HG03469 (cell line): ENCODE results near the gene PLCB2.

Source experiments
- ATAC-seq: cut with Tn5 transposase; IDR thresholded peaks from one replicate; pipeline ENCODE4 v1.9.1; 2021; ENCODE audit warnings: mild to moderate bottlenecking, moderate library complexity, moderate number of reproducible peaks; ENCODE audit not compliant: unreplicated experiment

The PLCB2 gene

DNA sequence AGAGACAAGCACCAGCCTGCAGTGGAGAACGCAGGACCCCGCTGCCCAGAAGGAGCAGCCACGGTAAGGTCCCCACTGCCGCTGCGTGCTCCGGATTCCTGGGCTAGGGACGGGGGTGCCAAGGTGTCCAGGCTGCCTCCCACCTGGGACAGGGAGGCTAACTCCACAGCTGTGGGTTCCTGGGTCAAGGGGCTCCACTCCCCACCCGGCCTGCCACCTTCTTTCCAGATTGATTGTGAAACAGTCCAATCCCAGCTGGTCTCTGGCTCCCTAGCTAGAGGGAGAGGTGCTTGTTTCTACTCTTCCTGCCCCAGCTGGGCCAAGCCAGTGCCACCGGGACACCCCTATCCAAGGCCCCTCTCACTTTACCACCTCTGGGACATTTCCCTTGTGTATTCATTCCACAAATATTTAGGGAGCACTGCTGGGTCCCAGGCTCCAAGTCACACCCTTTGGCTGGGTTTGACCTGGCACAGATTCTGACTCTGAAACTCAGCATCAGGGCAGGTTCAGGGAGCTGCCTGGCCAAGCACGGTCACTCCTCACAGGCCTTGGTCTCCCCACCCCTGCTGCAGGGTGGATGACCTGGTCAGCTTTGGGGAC is 67.0 kb downstream of the PLCB2 start:
- no peak for ATAC-seq

GRCh38 chr15:40239693-40240618 is 67.8 kb downstream of the PLCB2 start:
- ATAC-seq = no peak

DNA sequence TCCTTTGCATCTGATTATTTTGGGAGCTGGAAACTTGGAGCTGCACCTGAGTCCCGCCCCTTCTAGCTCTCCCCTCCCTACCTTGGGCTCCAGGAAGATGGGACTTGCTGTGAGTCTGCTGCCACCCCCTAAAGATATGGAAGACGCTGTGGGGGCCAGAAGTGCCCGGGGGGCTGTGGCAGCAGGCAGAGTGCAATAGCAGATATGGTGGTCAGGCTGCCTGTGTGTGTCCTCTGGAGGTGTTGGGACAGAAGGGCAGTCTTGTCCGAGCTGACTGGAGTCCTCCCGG is 68.4 kb downstream of the PLCB2 start:
- ATAC-seq = no peak

DNA sequence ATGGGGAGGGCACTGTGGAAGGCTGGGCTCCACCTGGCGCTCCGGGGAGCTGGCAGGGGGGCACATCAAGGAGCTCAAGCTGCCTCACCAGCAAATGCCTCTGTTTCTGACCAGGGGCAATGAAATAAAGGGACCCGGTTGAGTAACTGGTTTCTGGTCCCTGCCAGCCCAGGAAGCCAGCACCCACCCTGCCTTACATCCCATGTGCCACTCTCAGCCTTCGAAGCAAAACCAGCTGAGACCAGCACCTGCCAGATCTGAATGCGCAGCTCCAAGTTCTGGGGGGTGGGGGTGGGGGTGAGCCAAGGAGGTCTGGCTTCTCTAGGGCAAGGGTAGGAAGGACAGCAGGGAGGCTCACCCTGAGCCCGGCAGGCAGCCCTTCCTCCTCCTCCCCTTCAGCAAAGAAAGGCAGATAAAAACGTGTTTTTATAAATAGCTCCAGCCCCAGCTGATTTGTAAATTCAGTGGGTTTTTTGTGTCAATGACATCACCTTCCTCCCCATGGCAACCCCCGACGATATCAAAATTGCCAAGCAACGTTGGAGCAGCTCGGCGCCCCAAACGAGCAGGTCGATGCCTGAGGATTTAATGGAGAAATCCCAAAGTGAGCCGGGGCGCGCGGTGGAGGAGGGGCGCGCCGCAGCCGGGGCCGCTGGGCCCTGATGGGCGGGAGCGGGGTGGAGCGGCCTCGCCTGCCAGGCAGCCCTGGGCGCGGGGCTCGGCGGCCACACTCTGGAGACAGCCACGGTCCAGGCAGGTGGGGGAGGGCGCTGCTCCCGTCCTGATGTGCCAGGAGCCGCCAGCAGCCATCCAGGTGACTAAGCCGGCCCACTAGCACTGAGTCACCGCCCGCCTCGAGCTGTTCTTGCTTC is 69.0 kb downstream of the PLCB2 start, which contains the start of gene PAK6:
TSS of gene PAK6 (plus strand) at position 532 of the 872 bp plus-strand sequence. CDS start 25,723 bp downstream, outside the sequence.
- ATAC-seq = no peak
